PC-9 (cell line): ENCODE results near the gene SNRPA1. TPM values are rescaled to one million over a fixed set of nuclear protein-coding genes. Genes with fewer than 3 reads are reported as not detected.

Source experiments
- BruUV-seq: library from RNA; stranded (reverse); fragments of 400-500 nt; replicated peaks from 2 replicates; lab custom pipeline; 2021; lab: Mats Ljungman, UMichigan
- CTCF ChIA-PET: fragments of 300-600 bp; sonication (Branson Sonifier 250); formaldehyde crosslinking; loops from one replicate; lab custom pipeline; 2022; ENCODE audit warnings: antibody characterized with exemption; lab: Charles Lee
- POLR2A ChIA-PET: fragments of 300-600 bp; sonication (Branson Sonifier 250); formaldehyde crosslinking; loops from one replicate; lab custom pipeline; 2022; ENCODE audit warnings: antibody characterized with exemption; ENCODE audit not compliant: unreplicated experiment; lab: Charles Lee
- DNase-seq, 2 experiments: peaks; one replicate each; pipeline versions ENCODE4 v3.0.0 to v3.0.0-alpha.2; 2015 to 2022; ENCODE audit warnings: mixed read lengths in 1 of 2
- H2AFZ ChIP-seq: fragments of 200-600 bp; sonication (generic); 2 replicates; pipeline ENCODE4 v1.8.1; 2017; ENCODE audit warnings: antibody characterized with exemption
- H3F3A ChIP-seq: fragments of 200-600 bp; sonication (generic); 2 replicates; pipeline ENCODE4 v1.8.1; 2017; ENCODE audit warnings: antibody characterized with exemption, mild to moderate bottlenecking, low read depth; ENCODE audit not compliant: insufficient read depth
- H3K27ac ChIP-seq: fragments of 200-600 bp; sonication (generic); 2 replicates; pipeline ENCODE4 v1.6.1; 2016; ENCODE audit warnings: mixed run types
- H3K27me3 ChIP-seq: fragments of 200-600 bp; sonication (generic); 2 replicates; pipeline ENCODE4 v1.6.1; 2016; ENCODE audit warnings: low read depth, mixed run types; ENCODE audit not compliant: insufficient read depth
- H3K36me3 ChIP-seq: fragments of 200-600 bp; sonication (generic); 2 replicates; pipeline ENCODE4 v1.6.1; 2016; ENCODE audit warnings: low read depth, mixed run types
- H3K4me1 ChIP-seq: fragments of 200-600 bp; sonication (generic); replicated peaks from 2 replicates; pipeline ENCODE4 v1.6.1; 2016; ENCODE audit warnings: mixed run types; ENCODE audit not compliant: insufficient read depth
- H3K4me2 ChIP-seq: fragments of 200-600 bp; sonication (generic); 2 replicates; pipeline ENCODE4 v1.6.1; 2017; ENCODE audit warnings: mixed run types
- H3K4me3 ChIP-seq: fragments of 200-600 bp; sonication (generic); 2 replicates; pipeline ENCODE4 v1.6.1; 2016; ENCODE audit warnings: mixed run types
- H3K79me2 ChIP-seq: fragments of 200-600 bp; sonication (generic); 2 replicates; pipeline ENCODE4 v1.6.1; 2017; ENCODE audit warnings: low read depth, mixed run types
- H3K9me2 ChIP-seq: fragments of 200-600 bp; sonication (generic); 2 replicates; pipeline ENCODE4 v1.8.1; 2017; ENCODE audit warnings: mild to moderate bottlenecking; ENCODE audit not compliant: insufficient read depth
- H3K9me3 ChIP-seq: fragments of 200-600 bp; sonication (generic); 2 replicates; pipeline ENCODE4 v1.8.1; 2016; ENCODE audit warnings: low read depth; ENCODE audit not compliant: insufficient read depth
- H4K20me1 ChIP-seq: fragments of 200-600 bp; sonication (generic); 2 replicates; pipeline ENCODE4 v1.8.1; 2017; ENCODE audit not compliant: insufficient read depth
- CTCF ChIP-seq: fragments of 200-600 bp; sonication (generic); conservative IDR thresholded peaks from 2 replicates; pipeline ENCODE4 v1.6.1; 2017; ENCODE audit warnings: mixed run types, antibody characterized with exemption, mild to moderate bottlenecking, moderate library complexity
- EZH2 ChIP-seq: fragments of 200-600 bp; sonication (generic); IDR thresholded peaks from 2 replicates; pipeline ENCODE4 v1.8.0; 2017; ENCODE audit warnings: antibody characterized with exemption, low read depth
- intact Hi-C: fragments of 100-400 bp; cut with micrococcal nuclease; formaldehyde crosslinking; loops from one replicate; pipeline ENCODE4 v1.10.0; 2022; ENCODE audit not compliant: unreplicated experiment
- total RNA-seq: library from RNA; stranded (reverse); gene quantifications from 2 replicates; pipeline ENCODE4 v1.2.3, GENCODE V29; 2021

Gene SNRPA1
- total RNA-seq, 1 experiment from 2014 or later = 95.0 TPM

DNA sequence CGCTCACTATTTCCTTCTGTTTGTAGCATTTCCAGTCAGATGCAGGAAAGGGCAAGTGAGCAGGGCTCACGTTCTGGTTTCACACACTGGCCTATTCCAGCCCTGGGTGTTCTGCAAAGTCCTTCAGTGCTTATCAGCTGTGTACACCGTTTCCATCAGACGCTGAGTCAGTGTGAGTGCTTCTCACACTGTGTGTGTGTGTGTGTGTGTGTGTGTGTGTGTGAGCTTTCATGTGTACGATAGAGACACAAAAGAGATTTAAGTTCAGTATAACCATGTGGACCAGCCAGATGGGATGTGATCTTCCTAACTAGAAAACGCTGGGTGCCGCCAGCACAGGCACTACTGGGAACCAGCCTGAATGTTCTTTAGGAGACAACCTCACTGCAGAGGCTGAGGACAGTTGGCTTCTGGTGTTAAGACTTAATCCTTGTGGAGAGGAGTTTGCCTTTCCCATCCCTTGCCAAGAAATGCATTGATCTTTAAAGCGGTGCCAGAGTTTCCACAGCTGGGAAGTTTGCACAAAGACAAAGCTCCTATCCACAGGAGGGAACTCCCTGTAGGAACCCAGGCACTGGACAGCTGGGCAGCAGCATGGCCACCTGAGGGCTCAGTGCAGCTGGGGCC lies 39.3 kb downstream of the SNRPA1 start:
- CTCF ChIA-PET = no interaction called here
- no peak for DNase-seq
- peaks cover 2% of the 10 kb centered on the region; the same call in 1 of the 2 replicates for H3K79me2 ChIP-seq
- H3K4me2 ChIP-seq = no peak overlapping the region
- peaks cover 5% of the 10 kb centered on the region; the same call in 1 of the 2 replicates for H3K4me1 ChIP-seq
- BruUV-seq = no TSS peak
- H3K9me2 ChIP-seq = no peaks in the 10 kb centered on the region
- TF ChIP-seq EZH2 (no peak), CTCF (no peak)
- H4K20me1 ChIP-seq = no peaks in the 10 kb centered on the region; the same call in 1 of the 2 replicates
- H2AFZ ChIP-seq = no peak overlapping the region
- intact Hi-C loops = loop anchor here (5.0 to 10.0 kb wide), 2 partner anchors 341 to 628 kb away; partner anchors contain the start of gene LRRK1
- H3K36me3 ChIP-seq = no peaks in the 10 kb centered on the region
- H3F3A ChIP-seq = peaks cover 8% of the 10 kb centered on the region; the same call in 1 of the 2 replicates
- H3K4me3 ChIP-seq = no peak overlapping the region
- POLR2A ChIA-PET = no interaction called here
- H3K27me3 ChIP-seq = peaks cover 9% of the 10 kb centered on the region
- no peak overlapping the region for H3K27ac ChIP-seq
- no peaks in the 10 kb centered on the region; the same call in 1 of the 2 replicates for H3K9me3 ChIP-seq

GRCh38 chr15:101255051-101255395 lies 40.0 kb downstream of the SNRPA1 start:
- intact Hi-C loops = loop anchor here (5.0 to 10.0 kb wide), 2 partner anchors 340 to 628 kb away; partner anchors contain the start of gene LRRK1
- ChIA-PET CTCF (no interaction called here), POLR2A (no interaction called here)
- Histone ChIP-seq H2AFZ (no peak overlapping the region), H3K27me3 (peaks cover 3% of the 10 kb centered on the region), H3K4me2 (no peak overlapping the region), H3K4me3 (no peak overlapping the region), H3K9me3 (no peaks in the 10 kb centered on the region; the same call in 1 of the 2 replicates), H3K27ac (no peak overlapping the region), H4K20me1 (peaks cover 5% of the 10 kb centered on the region), H3F3A (peaks cover 12% of the 10 kb centered on the region; the same call in 1 of the 2 replicates), H3K4me1 (peaks cover 11% of the 10 kb centered on the region), H3K36me3 (no peaks in the 10 kb centered on the region), H3K79me2 (peaks cover 9% of the 10 kb centered on the region), H3K9me2 (no peaks in the 10 kb centered on the region)
- no peak for DNase-seq
- no TSS peak for BruUV-seq
- TF ChIP-seq CTCF (no peak), EZH2 (no peak)

DNA sequence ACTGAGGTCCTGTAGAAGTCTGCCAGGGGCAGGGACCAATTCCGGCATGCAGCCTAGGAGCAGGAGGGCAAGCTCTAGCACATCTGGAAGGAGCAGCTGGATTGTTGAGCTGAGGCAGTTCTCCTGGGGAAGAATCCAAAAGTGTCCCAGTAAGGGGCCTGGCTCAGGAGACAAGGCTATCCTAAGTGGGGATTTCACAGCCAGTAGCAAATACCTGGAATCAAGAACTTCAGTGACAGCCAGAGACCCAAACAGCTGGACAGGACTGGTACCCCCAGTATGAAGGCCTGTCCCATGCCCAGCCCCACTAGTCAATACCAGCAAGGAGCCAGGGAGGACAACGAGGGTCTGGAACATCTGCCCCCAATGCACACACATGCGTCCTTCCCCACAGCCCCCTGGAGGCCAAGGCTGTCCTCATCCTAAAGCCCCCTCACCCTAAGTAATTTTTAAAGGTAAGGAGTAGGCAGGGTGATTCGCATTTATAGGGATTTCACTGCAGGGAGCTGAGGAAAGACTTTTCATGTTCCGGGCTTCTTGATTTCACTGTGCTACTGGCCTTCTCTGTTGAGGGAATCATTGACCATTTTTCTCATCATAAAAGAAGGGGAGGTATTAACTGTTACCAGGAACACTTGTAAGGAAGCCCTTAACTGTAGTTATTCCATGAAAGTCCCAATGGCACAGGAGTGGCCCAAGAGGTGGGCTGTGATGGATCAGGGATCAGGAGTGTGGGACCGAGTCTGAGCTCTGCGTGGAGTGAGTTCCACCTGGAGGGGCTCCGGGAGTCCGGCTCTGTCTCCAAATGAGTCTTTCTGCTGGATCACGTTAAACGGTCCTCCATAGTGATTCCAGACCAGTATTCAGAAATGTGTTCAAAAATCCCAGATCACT lies 40.6 kb downstream of the SNRPA1 start:
- H3K79me2 ChIP-seq = peaks cover 15% of the 10 kb centered on the region
- ChIA-PET POLR2A (no interaction called here), CTCF (no interaction called here)
- H3F3A ChIP-seq = peaks cover 12% of the 10 kb centered on the region; the same call in 1 of the 2 replicates
- no TSS peak for BruUV-seq
- no peak overlapping the region for H3K27ac ChIP-seq
- H2AFZ ChIP-seq = no peak overlapping the region
- no peak overlapping the region for H3K4me2 ChIP-seq
- TF ChIP-seq EZH2 (no peak), CTCF (no peak)
- H3K4me3 ChIP-seq = no peak overlapping the region
- H3K36me3 ChIP-seq = no peaks in the 10 kb centered on the region
- H4K20me1 ChIP-seq = peaks cover 11% of the 10 kb centered on the region
- H3K27me3 ChIP-seq = no peaks in the 10 kb centered on the region
- DNase-seq = no peak
- H3K9me3 ChIP-seq = no peaks in the 10 kb centered on the region
- intact Hi-C loops = loop anchor here (5.0 to 10.0 kb wide), 3 partner anchors 340 to 652 kb away; partner anchors contain the start of genes ASB7, LINS1 and LRRK1
- H3K4me1 ChIP-seq = peaks cover 16% of the 10 kb centered on the region
- no peaks in the 10 kb centered on the region for H3K9me2 ChIP-seq
